ENCODE data around the gene SHISAL1.

The SHISAL1 gene

DNA sequence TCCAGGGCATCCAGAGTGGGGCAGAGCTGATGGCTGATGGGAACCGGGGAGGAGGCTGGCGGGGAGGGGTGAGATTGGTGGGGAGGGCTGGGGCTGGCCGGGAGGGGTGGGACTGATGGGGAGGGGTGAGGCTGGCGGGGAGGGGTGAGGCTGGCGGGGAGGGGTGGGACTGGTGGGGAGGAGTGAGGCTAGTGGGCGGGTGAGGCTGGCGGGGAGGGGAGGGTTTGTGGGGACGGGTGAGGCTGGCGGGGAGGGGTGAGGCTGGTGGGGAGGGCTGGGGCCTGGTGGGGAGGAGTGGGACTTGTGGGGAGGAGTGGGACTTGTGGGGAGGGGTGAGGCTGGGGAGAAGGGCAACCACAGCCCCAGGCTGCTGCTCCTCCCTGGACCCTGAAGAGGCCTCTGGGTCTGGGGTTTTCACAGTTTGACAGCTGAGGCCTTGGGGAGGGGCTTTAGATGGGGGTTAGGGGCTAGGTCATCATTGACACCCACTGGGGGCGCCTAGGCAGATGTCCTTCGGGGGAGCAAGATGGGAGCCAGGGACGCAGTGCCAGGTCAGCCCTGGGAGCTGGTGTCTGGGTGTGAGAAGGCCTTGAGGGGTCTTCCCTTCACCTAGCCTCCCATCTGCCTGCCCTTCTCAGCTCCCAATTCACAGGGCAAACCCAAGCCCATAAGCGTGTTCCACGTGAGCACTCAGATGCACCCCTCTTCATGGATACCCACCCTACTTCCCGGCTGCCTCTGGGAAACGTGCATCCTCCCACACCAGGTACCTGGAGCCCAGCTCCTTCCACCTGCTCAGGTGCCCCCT lies 105.4 kb downstream of the SHISAL1 start:
- Histone ChIP-seq H3K4me3 (no peak overlapping the region), H3K27ac (no peak overlapping the region)
- TF ChIP-seq, protein P1, sequence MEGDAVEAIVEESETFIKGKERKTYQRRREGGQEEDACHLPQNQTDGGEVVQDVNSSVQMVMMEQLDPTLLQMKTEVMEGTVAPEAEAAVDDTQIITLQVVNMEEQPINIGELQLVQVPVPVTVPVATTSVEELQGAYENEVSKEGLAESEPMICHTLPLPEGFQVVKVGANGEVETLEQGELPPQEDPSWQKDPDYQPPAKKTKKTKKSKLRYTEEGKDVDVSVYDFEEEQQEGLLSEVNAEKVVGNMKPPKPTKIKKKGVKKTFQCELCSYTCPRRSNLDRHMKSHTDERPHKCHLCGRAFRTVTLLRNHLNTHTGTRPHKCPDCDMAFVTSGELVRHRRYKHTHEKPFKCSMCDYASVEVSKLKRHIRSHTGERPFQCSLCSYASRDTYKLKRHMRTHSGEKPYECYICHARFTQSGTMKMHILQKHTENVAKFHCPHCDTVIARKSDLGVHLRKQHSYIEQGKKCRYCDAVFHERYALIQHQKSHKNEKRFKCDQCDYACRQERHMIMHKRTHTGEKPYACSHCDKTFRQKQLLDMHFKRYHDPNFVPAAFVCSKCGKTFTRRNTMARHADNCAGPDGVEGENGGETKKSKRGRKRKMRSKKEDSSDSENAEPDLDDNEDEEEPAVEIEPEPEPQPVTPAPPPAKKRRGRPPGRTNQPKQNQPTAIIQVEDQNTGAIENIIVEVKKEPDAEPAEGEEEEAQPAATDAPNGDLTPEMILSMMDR (IDR thresholded peaks at IDR 0.05) = no peak
- DNase-seq (ENCODE audit: low spot score) = no peak

DNA sequence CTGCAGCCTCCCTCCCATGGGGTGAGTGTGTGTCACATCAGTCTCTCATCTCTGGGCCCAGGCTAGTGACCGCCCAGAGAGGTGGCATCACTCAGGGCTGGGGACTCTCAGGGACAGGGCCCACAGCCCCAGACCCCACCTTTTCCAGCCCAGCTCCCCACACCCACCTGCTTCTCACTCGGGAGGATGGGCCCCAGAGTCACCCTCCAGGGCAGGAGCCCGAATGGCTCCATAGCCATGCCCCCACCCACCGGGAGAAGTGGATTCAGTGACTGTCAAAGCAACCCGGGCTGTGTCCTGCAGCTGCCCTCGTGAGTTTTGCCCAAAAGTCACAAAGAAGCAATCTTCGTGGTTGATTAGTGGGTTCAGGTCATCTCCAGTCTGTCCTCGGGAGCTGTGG lies 106.1 kb downstream of the SHISAL1 start:
- Histone ChIP-seq H3K27ac (no peak overlapping the region), H3K4me3 (no peak overlapping the region)
- TF ChIP-seq, protein P1 (IDR thresholded peaks at IDR 0.05) = no peak
- DNase-seq (ENCODE audit: low spot score) = no peak

DNA sequence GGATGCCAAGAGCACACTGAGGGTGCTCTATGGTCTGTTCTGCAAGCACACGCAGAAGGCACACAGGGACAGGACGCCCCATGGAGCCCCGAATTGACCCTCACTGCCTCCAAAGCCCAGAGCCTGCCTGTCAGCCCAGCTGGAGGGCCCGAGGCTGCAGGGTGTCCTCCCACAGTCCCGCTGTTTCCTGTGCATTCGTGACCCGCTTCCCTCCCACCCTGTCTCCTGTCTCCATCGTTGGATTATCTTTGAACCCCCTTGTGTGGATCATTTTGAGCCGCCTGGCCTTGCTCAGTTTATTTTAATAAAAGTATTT lies 106.5 kb downstream of the SHISAL1 start:
- Histone ChIP-seq H3K27ac (no peak overlapping the region), H3K4me3 (no peak overlapping the region)
- TF ChIP-seq, protein P1 (IDR thresholded peaks at IDR 0.05) = no peak
- DNase-seq (ENCODE audit: low spot score) = no peak

DNA sequence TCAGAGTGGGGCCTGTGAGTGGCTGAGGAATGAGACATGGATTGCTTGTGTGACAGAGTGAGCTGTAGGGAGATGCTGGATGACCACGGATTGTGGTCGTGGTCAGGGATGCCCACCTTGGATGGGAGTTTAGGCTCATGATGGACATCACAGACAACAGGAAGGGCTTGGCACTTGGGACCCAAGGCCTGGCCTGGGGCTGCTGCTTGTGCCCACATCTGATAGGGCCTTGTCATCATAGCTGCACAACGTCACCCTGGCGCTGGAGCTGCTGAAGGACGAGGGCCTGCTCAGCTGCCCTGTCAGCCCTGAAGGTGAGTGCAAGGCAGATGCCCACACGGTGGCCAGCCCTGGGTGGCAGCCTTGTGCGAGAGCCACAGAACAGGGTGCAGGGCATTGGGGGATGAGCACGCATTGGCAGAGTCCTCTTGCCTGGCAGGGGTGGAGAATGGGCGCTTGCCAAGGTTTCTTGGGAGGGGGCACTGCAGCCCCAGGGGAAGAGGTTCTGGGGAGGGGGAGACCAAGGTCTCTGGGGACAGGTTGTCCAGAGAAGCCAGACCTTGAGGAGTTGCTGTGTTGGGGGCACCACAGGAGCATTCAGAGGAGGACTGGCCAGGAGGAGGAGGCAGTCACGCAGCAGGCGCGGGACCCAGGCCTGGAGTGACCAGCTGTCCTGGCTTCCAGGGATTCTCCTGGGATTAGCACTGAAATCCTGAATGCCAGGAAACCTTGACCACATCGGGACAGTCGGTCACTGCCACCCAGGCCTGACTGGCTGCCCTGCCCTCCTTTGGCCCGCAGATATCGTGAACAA lies 107.0 kb downstream of the SHISAL1 start:
- DNase-seq (ENCODE audit: low spot score) = no peak
- TF ChIP-seq, protein P1 (IDR thresholded peaks at IDR 0.05) = no peak
- H3K4me3 ChIP-seq = no peak overlapping the region
- H3K27ac ChIP-seq = no peak overlapping the region

DNA sequence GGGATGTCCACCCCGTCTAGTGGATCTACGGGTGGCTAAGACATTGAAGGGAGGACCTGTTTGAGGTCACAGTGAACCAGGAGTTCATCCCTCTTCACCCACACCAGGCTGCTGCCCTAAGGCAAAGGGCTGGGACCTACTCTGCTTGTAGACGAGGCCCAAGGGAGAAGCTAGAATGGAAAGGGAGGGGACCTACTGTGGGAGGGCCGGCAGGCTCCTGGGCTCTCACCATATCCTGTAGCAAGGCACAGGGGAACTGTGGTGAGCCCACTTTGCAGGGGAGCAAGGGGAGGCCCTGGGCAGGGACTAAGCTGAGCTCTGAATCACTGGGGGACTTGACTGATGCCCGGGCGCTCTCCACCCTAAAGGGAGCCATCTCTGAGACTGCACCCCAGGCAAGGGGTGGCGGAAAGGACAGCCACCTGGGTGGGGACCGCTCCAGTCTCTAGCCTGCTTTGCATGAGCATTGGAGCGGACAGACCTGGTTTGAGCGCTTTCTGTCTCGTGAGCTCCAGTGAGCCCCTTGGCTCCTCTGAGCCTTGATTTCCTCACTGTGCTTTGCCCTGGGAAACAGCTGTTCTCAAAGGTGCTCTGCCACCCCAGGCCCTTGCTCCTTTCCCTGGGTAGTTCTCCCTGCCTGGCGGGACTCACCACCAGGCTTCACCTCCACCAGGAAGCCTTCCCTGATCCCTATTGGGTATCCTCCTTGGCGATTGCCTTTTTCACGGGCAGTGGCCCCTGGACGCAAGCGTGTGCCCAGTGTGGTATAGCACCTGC lies 107.8 kb downstream of the SHISAL1 start:
- H3K4me3 ChIP-seq = no peak overlapping the region
- H3K27ac ChIP-seq = no peak overlapping the region
- TF ChIP-seq, protein P1 (IDR thresholded peaks at IDR 0.05) = no peak
- DNase-seq (ENCODE audit: low spot score) = no peak

DNA sequence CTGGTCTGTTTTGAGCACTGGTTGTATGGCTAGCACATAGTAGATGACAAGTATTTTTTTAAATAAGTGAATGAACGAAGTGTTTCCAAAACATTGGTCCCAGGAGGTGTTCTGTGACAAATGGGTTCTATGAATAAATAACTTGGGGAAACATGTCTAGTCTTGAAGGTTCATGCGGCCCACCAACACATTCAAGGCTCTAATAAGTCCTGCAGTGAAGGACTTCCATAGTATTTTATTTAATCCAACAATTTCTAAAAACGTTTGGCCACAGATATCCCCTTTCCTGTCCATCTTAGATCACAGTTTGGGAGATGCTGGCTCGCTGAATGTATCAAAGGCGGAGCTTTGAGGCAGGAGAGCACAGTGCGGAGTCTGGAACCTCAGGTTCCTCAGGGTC lies 109.5 kb downstream of the SHISAL1 start:
- TF ChIP-seq, protein P1 (IDR thresholded peaks at IDR 0.05) = no peak
- no peak for DNase-seq (ENCODE audit: low spot score)
- H3K4me3 ChIP-seq = no peak overlapping the region
- no peak overlapping the region for H3K27ac ChIP-seq
